Fibroblast of pulmonary artery (primary cell): ENCODE data around the gene PHACTR1.

Experiments
- DNase-seq: peaks from one replicate; pipeline ENCODE4 v3.0.0-alpha.2; 2010; ENCODE audit warnings: low read depth
- H3K4me3 ChIP-seq: replicated peaks from 2 replicates; pipeline ENCODE4 v1.5.1; 2011; ENCODE audit warnings: low read depth, mild to moderate bottlenecking, control low read depth, low read length, moderate library complexity
- TF ChIP-seq, protein P1 (sequence below): IDR thresholded peaks from 2 replicates; pipeline ENCODE4 v1.5.1; 2011; ENCODE audit warnings: mild to moderate bottlenecking, control low read depth, low read length, inconsistent platforms; ENCODE audit errors: missing control alignments

The PHACTR1 gene

GRCh38 chr6:13072686-13073347 lies 356.2 kb downstream of the PHACTR1 start:
- DNase-seq: no peak
- TF ChIP-seq, protein P1, sequence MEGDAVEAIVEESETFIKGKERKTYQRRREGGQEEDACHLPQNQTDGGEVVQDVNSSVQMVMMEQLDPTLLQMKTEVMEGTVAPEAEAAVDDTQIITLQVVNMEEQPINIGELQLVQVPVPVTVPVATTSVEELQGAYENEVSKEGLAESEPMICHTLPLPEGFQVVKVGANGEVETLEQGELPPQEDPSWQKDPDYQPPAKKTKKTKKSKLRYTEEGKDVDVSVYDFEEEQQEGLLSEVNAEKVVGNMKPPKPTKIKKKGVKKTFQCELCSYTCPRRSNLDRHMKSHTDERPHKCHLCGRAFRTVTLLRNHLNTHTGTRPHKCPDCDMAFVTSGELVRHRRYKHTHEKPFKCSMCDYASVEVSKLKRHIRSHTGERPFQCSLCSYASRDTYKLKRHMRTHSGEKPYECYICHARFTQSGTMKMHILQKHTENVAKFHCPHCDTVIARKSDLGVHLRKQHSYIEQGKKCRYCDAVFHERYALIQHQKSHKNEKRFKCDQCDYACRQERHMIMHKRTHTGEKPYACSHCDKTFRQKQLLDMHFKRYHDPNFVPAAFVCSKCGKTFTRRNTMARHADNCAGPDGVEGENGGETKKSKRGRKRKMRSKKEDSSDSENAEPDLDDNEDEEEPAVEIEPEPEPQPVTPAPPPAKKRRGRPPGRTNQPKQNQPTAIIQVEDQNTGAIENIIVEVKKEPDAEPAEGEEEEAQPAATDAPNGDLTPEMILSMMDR: no peak
- no peak overlapping the region for H3K4me3 ChIP-seq

DNA sequence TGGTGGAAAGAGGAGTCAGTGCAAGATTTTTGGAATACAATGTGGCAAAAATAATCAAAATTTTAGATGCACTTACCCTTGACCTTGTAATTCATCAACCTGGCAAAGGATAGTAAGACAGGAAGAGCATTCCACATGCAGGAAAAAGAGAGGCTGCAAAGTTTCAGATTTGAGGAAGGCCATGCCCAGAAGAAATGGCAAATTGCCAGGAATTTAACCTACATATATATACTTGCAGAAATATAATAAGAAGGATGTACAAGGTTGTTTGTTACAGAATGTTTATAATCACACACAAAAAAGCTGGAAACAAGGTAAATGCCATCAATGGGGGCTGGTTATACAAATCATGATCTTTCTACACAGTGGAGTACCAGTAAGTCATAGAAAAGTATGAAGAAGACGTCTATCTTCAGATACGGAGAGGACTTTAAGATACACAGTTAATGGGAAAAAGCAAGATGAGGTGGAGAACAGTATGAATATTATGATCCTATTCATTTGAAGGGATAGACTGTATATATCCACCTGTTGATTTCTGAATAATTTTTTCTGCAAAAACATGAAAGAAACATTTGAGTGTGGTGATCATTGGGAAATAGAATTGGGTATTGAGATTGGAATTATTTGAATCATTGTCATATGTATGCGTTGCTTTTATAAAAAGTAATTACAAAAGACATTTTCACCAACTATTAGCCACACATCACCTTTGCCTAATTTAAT lies 358.0 kb downstream of the PHACTR1 start:
- H3K4me3 ChIP-seq: no peak overlapping the region
- DNase-seq: no peak
- TF ChIP-seq, protein P1: no peak

DNA sequence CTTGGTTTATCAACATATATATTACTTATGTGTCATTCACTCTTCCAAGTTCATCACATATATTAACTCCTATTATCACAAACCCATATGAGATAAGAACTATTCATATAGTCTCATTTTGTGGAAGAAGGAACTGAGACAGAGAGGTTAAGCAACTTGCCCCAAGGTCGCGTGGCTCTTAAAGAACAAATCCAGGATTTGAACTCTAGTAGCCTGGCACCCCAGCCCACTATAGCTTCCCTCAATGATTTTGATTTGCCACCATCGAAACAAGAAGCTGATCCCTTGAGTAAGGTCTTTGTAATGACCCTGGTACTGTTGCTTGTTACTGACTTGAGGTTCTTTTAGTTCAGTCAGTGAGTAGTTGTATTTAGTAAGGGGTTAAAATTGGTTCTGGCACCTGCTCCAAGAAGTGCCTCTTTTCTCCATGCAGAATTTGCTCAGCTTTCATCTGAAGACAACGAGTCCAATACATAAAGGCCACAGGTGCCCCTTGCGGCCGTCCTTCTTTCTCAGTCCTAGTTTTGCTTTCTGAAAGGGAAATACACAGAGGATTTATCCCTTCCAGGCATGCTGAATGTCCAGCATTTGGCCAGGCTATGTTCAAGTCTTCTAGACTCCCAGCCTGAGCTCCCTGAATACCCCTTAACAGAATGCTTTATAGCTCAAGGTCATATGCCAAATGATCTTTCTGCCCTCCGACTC lies 358.7 kb downstream of the PHACTR1 start:
- DNase-seq: no peak
- TF ChIP-seq, protein P1: no peak
- H3K4me3 ChIP-seq: no peak overlapping the region

- no peak for DNase-seq
- TF ChIP-seq, protein P1: no peak
- H3K4me3 ChIP-seq: no peak overlapping the region
Observed at GRCh38 chr6:13076575-13076974, 360.0 kb downstream of the PHACTR1 start.

DNA sequence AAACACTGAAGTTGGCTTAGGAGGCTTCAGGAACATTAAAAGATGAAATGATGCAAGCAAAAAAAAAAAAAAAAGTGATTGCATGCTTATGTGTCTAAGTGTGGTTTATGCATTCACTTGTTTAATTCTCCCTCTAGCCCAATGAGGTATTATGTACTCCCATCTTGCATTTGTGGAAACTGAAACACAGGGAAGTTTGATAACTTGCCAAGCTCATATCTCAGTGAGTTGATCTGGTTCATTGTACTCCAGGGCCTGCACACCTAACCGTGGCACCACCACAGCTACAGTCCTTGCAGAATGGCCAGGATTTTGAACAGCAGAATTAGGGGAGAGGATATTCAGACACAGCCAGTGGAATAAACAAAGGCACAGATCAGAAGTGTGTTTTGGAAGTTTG lies 360.6 kb downstream of the PHACTR1 start:
- DNase-seq: no peak
- H3K4me3 ChIP-seq: no peak overlapping the region
- TF ChIP-seq, protein P1: no peak

GRCh38 chr6:13079096-13079723 lies 362.6 kb downstream of the PHACTR1 start:
- no peak overlapping the region for H3K4me3 ChIP-seq
- TF ChIP-seq, protein P1: no peak
- no peak for DNase-seq
